ENCODE data around the gene ZNF652.

GRCh38 chr17:49341356-49341755, 20.7 kb downstream of the ZNF652 start:
- TF ChIP-seq CTCF (IDR thresholded peaks at IDR 0.05) = no peak
- no peak for TF ChIP-seq POLR2A (IDR thresholded peaks at IDR 0.05)
- TF ChIP-seq POLR2AphosphoS5 (IDR thresholded peaks at IDR 0.05) = no peak
